Spleen (tissue), 11 donors: ENCODE results near the gene SESN3. TPM values are rescaled to one million over a fixed set of nuclear protein-coding genes. Genes with fewer than 3 reads are reported as not detected.

ENCODE experiments used
- DNase-seq: peaks from one replicate; pipeline ENCODE4 v3.0.0-alpha.2; 2020
- H3K27ac ChIP-seq, 8 donors: fragments of 200-600 bp; sonication (generic) in 7 of 8; 1 replicate in 4 of 8; 2 replicates in 4 of 8; pipeline versions ENCODE4 v1.5.0 to v1.8.0; 2016 to 2021; ENCODE audit warnings: inconsistent platforms in 4 of 8, mild to moderate bottlenecking in 4 of 8, moderate library complexity in 1 of 8
- H3K27me3 ChIP-seq, 7 donors: fragments of 200-600 bp; sonication (generic) in 6 of 7; replicated peaks in 1 of 7; 1 replicate in 4 of 7; 2 replicates in 3 of 7; pipeline versions ENCODE4 v1.5.0 to v1.8.0; 2016 to 2021; ENCODE audit warnings: inconsistent platforms in 3 of 7, mild to moderate bottlenecking in 1 of 7
- H3K36me3 ChIP-seq, 6 donors: fragments of 200-600 bp; sonication (generic) in 5 of 6; 1 replicate in 4 of 6; 2 replicates in 2 of 6; pipeline versions ENCODE4 v1.5.0 to v1.8.0; 2016 to 2021; ENCODE audit warnings: inconsistent platforms in 2 of 6
- H3K4me1 ChIP-seq, 6 donors: fragments of 200-600 bp; sonication (generic) in 5 of 6; 1 replicate in 3 of 6; 2 replicates in 3 of 6; pipeline versions ENCODE4 v1.5.0 to v1.8.0; 2016 to 2021; ENCODE audit warnings: inconsistent platforms in 3 of 6
- H3K4me3 ChIP-seq, 8 donors: fragments of 200-600 bp; sonication (generic) in 7 of 8; 1 replicate in 4 of 8; 2 replicates in 4 of 8; pipeline versions ENCODE4 v1.5.0 to v1.8.0; 2016 to 2021; ENCODE audit warnings: inconsistent platforms in 4 of 8, mild to moderate bottlenecking in 4 of 8, moderate library complexity in 2 of 8
- H3K9me3 ChIP-seq, 8 donors: fragments of 200-600 bp; sonication (generic) in 7 of 8; 1 replicate in 4 of 8; 2 replicates in 4 of 8; pipeline versions ENCODE4 v1.5.0 to v1.8.0; 2016 to 2021; ENCODE audit warnings: inconsistent platforms in 4 of 8
- CTCF ChIP-seq, 11 experiments: fragments of 200-600 bp in 7 of 11; fragments of 450-650 bp in 4 of 11; sonication (generic) in 4 of 11; IDR thresholded peaks in 8 of 11; conservative IDR thresholded peaks in 3 of 11; 1 replicate in 7 of 11; 2 replicates in 4 of 11; pipeline versions ENCODE4 v1.4.0 to v1.8.0; 2016 to 2021; ENCODE audit warnings: antibody characterized with exemption in 11 of 11, inconsistent platforms in 4 of 11, mild to moderate bottlenecking in 1 of 11
- POLR2A ChIP-seq, 3 donors: fragments of 450-650 bp; IDR thresholded peaks; one replicate each; pipeline ENCODE4 v1.5.1; 2017; ENCODE audit warnings: antibody characterized with exemption in 3 of 3, mild to moderate bottlenecking in 1 of 3
- POLR2AphosphoS5 ChIP-seq, 3 donors: sonication (generic); formaldehyde crosslinking; IDR thresholded peaks; one replicate each; pipeline ENCODE4 v1.5.1; 2017; ENCODE audit warnings: antibody characterized with exemption in 3 of 3
- WGBS, 5 donors: extraction: QIAGEN DNeasy Blood & Tissue Kit in 3 of 5; methylation state at CpG; one replicate each; pipeline versions ENCODE4 v1.1.5 to v1.1.7; 2013 to 2018; 5-methylcytosine and 5-hydroxymethylcytosine counted together
- intact Hi-C: fragments of 100-400 bp; cut with DNase I; formaldehyde crosslinking; loops from one replicate; pipeline ENCODE4 v1.15.0; 2023; ENCODE audit warnings: low total_unique reads
- polyA plus RNA-seq, 3 donors: library from polyadenylated mRNA; stranded (reverse); fragments of 200-250 nt; gene quantifications; one replicate each; pipeline ENCODE4 v1.2.1, GENCODE V29; 2013
- total RNA-seq, 7 donors: library from RNA; depleted of rRNA in 3 of 7; stranded (reverse); fragments of >200 nt in 3 of 7; fragmentation: NEBNext Ultra II Directional in 4 of 7; extraction: Animal tissue kit (Norgen Biotek cat#: 25700) in 4 of 7; gene quantifications; one replicate each; pipeline versions ENCODE4 v1.1.0 to v1.2.1, GENCODE V29; 2016 to 2021
- donor health status: healthy with polysubstance abuse.
- donor health status: DM: no; HTN: no; CAD: no; lungs with moderate emphysema.
- donor health status: DM: no; HTN: no; CAD: no.
- donor health status: Bipolar disorder and iron deficiency.
- donor health status: healthy.
- donor health status: DM: no; HTN: no; CAD: no.
- donor health status: DM: yes; HTN: yes; CAD: no.

The SESN3 gene
- total and polyA plus RNA-seq, 10 donors = 10.9 to 79.9 (median 56.5) TPM

- Histone ChIP-seq H3K27ac (no peak overlapping the region), H3K4me3 (no peak overlapping the region), H3K4me1 (peaks cover 0 to 28% (median 11%) of the 10 kb centered on the region in 6 donors), H3K27me3 (no peaks in the 10 kb centered on the region), H3K9me3 (peaks cover 0 to 26% (median 4%) of the 10 kb centered on the region in 8 donors), H3K36me3 (no peaks in the 10 kb centered on the region)
- TF ChIP-seq POLR2A (IDR thresholded peaks at IDR 0.05) (no peak), POLR2AphosphoS5 (IDR thresholded peaks at IDR 0.05) (no peak), CTCF (IDR thresholded peaks at IDR 0.05 in 8 of 11, conservative IDR thresholded peaks at IDR 0.05 in 3 of 11) (no peak)
- no peak for DNase-seq
- WGBS, 5 donors = 84 to 93% (median 90%) methylated on average over 1 of the region's 1 CpG
- intact Hi-C loops = no loop called here
Observed at GRCh38 chr11:95115597-95115996, 115.4 kb downstream of the SESN3 start.

Other genes with a start within 250 kb of the SESN3 start
- not detected for gene KDM4E, start 205.9 kb downstream of the SESN3 start, total RNA-seq
- not detected for gene KDM4E, start 205.9 kb downstream of the SESN3 start, polyA plus RNA-seq
- not detected for gene KDM4F, start 181.8 kb downstream of the SESN3 start, total RNA-seq
- not detected for gene KDM4F, start 181.8 kb downstream of the SESN3 start, polyA plus RNA-seq
- gene SRSF8, start 164.3 kb downstream of the SESN3 start, total RNA-seq = 10 to 100 TPM; 38.1 to 63.9 (median 55.7) TPM
- 10 to 100 TPM; 59.6 to 63.3 (median 62.6) TPM for gene SRSF8, start 164.3 kb downstream of the SESN3 start, polyA plus RNA-seq
- 10 to 100 TPM; 34.3 to 80.5 (median 70.5) TPM for gene ENDOD1, start 141.4 kb downstream of the SESN3 start, total RNA-seq
- gene ENDOD1, start 141.4 kb downstream of the SESN3 start, polyA plus RNA-seq = 10 to 100 TPM in 1 of 3 donors, 1 to 10 TPM in 2; 6.3 to 12.5 (median 9.8) TPM